Stimulated activated CD4-positive, alpha-beta T cell treated with anti-CD3 and anti-CD28 coated beads, Interleukin-2, amount 100 ng/mL, for 24 hours (primary cell): ENCODE measurements around the gene CACNA1G.

ENCODE experiments used
- DNase-seq, 2 donors: peaks; one replicate each; pipeline ENCODE4 v3.0.0-alpha.2; 2020

The CACNA1G gene

GRCh38 chr17:50560185-50560824 is at the start of gene CACNA1G:
CACNA1G (plus strand) TSS chr17:50560715; CDS start chr17:50561460, 745 bp downstream.
- DNase-seq, result peak; percentile 89 to 92

DNA sequence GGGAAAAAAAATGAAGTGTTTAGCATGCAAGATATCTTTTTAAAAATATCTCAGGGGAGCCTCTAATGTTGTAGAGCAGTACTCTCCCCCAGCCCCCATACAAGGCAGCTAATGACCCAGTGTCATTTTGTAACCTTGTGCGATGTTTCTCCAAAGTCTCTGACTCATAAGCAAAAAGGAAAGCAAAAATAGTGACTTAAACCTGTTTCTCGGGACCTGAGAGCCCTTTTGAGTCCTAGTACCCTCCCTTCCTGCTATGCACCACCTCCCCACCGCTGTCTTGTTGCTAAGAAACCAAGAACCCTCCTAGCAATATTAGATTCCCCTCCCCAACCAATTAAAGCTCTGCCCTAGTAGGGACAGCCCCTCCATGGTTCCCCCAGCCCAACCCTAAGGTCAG is 49.5 kb upstream of the CACNA1G start:
- DNase-seq, result peak; percentile 56 to 64

- no peak for DNase-seq
These were observed 47.0 kb upstream of the CACNA1G start for GRCh38 chr17:50513495-50513894.

DNA sequence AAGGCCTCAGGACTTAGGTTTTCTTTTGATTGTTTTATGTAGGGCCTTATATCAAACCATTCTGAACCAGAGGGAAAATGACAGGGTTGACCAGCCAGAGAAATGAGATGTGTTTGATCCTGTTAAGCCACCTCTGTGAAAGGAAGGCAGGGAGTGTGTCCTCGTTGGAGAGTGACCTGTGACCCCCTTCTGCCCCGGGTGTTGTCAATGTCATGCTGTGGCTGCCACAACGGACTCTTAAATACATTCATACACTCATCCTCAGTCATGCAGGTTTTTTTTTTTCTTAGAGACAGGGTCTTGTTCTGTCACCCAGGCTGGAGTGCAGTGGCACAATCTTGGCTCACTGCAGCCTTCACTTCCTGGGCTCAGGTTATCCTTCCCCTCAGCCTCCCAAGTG is 46.1 kb upstream of the CACNA1G start:
- no peak for DNase-seq

DNA sequence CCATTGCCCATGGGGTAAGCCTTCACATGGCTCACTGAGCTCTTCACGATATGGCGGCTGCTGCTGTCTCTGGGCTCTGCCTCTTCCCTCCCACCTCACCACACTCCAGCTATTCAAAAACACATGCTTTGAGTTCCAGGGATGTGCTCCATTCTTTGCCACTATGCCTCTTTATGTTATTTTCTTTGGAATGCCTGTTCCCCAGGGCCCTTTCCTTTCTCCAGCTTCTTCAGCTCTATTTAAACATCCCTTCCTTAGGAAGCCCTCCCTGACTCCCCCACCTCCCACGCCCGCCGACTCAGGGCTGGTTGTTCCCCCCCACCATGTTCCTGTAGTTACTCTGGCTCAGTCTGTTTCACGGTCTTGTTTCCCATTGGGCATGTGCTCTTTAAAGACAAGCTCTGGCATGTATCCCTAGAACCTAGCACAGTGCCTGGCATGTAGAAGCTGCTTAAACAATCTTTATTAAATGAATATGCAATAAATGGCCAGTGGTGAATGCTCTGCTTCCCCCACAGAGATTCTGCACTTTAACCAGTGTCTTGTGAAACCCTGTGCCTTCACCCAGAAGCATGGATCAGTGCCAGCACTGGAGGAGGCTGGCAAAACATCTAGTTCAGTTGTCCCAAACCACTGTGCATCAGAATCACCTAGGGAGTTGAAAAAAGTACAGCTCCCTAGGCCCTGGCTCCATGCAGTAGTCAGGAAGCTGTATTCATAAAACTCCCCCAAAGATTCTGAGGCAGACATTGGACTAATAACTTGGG is 45.4 kb upstream of the CACNA1G start:
- DNase-seq, result no peak

GRCh38 chr17:50517011-50517410 is 43.5 kb upstream of the CACNA1G start:
- no peak for DNase-seq

DNA sequence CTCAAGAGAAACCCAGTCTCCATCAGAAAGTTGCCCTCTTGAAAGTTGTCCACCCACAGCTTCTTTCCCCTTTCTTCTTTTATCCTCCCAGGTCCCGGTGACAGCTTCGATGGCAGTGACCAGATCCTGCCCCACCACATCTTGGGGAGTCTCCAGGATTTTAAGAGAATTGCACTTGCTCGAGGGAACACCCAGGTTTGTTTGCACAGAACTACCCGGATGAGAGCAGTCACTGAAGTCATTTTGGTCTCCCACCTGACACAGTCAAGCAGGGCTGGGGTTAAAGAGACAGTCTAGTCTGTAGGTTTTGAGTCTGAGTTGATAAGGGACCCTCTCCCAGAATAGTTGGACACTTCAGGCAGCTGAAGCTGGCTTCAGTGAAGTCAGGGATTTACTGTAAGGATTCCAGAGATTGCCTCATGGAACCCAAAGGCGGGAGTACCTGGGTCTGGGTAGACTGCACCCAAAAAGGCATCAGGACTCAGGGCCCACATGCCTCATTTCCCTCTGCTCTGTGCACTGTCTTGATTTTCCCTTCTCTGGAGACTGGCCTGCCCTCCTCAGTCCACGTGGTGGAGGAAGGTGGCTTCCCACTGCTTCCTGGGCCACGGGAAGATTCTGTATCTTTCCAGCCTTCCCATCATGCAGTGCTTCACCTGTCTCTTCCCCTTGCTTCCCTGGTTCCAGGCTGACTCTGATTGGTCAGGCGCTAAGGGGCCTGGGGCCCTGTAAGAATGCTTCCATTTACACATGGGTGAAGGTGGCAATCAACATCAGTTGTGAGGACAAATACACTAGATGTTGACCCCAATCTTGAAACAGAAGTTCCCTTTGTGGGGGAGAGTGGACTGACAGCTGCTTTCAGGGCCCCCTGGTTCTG is 42.8 kb upstream of the CACNA1G start:
- no peak for DNase-seq

GRCh38 chr17:50518384-50519023 is 42.0 kb upstream of the CACNA1G start:
- DNase-seq, result no peak

GRCh38 chr17:50519141-50519834 is 41.2 kb upstream of the CACNA1G start:
- DNase-seq, result no peak

DNA sequence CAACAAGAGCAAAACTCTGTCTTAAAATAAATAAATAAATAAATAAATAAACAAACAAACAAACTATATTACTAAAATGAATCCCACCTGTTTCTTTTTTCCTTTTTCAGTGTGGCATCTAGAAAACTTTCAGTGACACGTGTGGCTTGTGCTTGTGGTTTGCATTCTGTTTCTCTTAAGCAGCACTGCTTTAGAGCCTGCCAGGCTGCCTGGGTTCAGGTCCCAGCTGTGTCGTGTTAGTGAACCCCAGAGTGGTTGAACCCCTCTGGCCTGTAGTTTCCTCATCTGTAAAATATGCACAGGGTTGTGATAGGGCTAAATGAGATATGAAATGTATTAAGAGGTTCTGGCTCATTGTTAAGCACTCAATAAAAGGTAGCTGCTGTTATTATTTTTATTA is 40.0 kb upstream of the CACNA1G start:
- no peak for DNase-seq

DNA sequence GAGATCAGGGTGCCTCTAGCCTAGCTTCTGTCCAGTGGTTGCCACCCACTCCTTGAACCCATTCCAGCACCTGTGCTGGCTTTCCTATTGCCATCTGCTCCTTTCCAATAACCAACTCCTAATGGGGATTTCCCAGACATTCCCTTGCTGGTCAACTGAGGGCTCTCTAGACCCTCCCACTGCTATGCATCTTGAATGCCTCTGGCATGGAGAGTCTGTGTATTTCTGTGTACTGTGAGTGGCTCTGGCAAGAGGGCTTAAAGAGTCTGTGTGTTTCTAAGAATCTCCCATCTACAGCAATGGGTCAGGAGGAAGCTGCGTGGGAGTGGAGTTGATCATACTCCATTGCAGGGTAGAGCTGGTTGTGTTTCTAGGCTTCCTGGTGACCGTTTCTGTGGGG is 39.0 kb upstream of the CACNA1G start:
- DNase-seq, result no peak

DNA sequence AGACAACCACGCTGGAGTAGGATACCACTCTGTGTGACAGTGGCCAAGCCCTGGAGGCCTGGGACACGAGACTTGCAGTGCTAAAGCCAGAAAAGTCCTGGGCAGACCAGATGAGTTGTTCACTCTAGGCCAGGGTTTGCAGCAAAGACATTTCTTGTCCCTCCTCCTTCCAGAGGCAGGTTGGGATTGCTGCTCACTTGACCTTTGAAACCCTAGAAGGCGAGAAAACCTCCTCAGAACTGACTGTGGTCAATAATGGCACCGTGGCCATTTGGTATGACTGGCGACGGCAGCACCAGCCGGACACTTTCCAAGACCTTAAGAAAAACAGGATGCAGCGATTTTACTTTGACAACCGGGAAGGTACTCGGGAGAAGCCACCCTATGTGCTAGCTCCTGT is 37.7 kb upstream of the CACNA1G start:
- no peak for DNase-seq

DNA sequence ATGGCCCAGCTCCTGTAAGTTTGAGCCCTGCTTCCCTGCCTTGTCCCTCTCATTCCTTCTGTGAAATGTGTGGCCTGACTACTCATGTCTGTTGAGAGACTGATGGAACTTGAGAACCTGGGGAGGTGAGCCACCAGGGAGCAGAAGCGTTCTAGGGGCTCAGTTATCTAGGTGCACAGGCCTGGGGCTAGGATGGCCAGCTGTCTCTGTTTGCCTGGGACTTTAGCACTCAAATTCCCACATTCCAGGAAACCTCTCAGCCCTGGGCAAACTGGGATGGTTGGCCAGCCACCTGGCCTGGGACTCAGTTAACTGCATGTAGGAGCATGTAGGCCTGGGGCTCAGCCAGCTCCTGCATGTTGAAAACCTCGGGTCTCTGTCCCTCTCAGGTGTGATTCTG is 37.3 kb upstream of the CACNA1G start:
- DNase-seq, result no peak

DNA sequence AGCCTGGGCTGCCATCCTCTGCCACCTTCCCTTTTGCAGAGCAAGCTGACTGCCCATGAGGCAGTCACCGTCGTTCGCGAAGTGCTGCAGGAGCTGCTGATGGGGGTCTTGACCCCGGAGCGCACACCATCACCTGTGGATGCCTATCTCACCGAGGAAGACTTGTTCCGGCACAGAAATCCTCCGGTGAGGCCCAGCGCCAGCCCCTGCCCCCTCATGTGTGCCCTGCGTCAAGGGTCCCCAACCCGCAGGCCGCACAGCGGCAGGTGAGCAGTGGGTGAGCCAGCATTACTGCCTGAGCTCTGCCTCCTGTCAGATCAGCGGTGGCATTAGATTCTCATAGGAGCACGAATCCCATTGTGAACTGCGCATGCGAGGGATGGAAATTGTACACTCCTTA is 35.7 kb upstream of the CACNA1G start:
- no peak for DNase-seq

GRCh38 chr17:50527155-50527762 is 33.3 kb upstream of the CACNA1G start:
- no peak for DNase-seq

DNA sequence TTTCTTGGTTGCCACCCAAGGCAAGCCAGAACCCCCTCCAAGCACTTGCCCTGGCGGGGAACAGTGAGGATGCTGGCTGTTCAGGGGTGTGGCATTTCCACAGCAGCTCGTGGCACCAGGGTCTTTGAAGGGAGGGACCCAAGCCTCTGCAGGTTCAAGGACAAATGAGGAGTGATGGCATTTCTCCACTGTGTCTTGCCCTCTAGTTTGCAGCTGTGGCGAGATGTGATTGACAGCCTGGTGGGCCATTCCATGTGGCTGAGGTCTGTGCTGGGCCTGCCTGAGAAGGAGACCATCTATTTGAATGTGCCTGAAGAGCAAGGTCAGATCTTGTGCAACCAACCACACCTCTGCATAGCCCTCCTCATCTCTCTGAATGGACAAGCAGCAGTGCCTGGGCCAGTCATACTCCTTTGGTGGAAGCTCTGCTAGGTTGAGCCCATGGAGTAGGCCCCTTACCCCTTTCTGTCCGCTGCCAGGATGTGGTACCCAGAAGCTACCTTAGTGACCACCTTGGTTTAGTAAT is 32.5 kb upstream of the CACNA1G start:
- DNase-seq, result no peak

DNA sequence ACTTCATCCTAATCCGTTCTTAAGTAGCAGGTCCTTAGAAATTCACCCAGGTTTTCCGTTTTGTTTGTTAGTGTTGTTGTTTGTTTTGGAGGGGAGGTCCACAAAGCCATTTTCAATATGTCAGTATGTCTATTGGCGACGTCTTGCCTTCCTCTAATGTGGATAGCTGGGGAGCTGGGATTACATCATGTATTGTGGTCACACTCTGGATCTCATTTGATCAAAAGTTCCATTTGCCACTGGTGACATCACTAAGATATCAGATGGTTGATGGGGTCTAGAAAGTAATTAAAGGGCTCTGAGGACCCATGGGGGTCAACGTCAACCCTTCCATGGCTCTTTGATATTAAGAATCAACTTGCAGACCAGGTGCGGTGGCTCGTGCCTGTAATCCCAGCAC is 30.7 kb upstream of the CACNA1G start:
- DNase-seq, result no peak

GRCh38 chr17:50531428-50532025 is 29.0 kb upstream of the CACNA1G start:
- DNase-seq, result no peak

GRCh38 chr17:50532452-50533024 is 28.0 kb upstream of the CACNA1G start, which contains the start of gene EPN3:
EPN3 (plus strand) TSS chr17:50532735; CDS start chr17:50536557, 3,822 bp downstream.
- DNase-seq, result no peak

DNA sequence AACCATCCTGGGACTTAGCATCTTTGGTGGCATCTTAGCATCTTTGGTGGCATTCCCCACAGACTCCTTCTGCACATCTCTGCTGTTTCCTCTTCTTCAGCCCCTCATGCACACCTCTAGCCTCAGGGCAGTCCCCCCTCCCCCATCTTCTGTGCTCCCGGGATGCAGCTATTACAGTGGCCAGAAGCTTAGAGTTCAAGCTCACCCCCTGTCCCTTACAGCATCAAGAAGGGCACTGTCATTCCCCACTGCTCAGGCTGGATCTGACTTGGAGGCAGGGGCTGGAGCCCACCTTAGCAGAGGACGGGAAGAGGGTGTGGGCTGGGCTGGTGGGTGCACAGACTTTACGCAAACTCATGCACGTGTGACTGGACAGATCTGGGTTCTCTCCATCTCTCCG is 27.3 kb upstream of the CACNA1G start:
- DNase-seq, result no peak

DNA sequence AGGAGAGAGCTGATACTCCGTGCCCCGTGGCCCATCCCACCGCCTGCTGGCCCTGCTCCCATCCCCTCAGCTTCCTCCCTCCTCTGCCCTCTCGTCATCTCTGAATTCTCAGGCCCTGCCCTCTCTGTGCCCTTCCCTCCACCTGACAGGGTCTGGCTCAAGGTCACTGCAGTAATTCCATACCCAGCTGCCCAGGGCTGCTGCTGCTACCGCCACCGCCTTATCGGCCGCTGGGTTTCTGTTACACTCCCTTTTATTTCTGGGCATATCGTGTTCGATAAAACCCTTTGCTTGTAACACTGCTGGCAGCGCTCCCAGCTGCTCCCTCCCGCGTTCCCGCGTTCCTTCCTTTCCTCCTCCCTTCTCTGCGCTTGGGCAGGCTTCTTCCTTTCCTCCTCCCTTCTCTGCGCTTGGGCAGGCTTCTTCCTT is 26.8 kb upstream of the CACNA1G start:
- DNase-seq, result no peak
